ENCODE results near the gene GTF2B. TPM values are rescaled to one million over a fixed set of nuclear protein-coding genes. Genes with fewer than 3 reads are reported as not detected.

The GTF2B gene
- total and polyA plus RNA-seq, 9 of the 15 experiments (the other 6 are each of a cell fraction or from before 2014, with no cell fraction given), result 34.5 to 113 (median 66.0) TPM

DNA sequence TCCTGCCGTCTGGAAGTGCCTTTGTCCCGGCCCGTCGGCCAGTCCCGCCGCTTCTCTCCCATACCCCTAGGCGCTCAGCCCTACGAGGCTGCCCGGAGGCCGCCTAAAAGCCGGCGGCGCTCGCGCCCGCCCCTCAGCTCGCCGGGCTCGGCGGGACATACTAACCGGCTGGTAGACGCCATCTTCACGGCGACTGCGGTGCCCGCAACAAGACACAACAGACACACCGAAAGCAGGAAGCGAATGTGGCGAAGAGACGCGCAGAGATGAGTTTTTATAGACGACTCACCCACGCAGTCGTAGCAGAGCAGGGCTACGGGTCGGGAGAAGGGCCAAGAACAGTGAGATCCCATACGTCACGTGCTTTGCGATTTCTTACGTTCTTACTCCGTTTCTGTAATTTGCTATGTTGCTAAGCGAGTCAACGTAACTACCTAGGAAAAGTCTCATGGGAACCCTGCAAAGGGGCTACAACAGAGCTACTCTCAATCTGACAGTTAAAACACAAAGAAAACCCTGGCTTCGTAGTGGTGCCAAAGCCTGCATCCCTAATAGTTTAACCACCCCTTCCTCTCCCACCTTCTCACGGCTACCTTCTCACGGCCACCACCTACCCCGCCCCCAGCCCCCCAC is at the start of gene GTF2B (continued):
- TF ChIP-seq ZZZ3 (IDR thresholded peaks at IDR 0.05) (no peak), FOXK2 (conservative IDR thresholded peaks at IDR 0.05 in 1 of 2, IDR thresholded peaks at IDR 0.05 in 1 of 2; ENCODE audit: low read depth in 2 of 2) (peak; percentile 95 to 98), DIDO1 (tag; IDR thresholded peaks at IDR 0.05; ENCODE audit: low read depth) (peak; percentile 87), ATF7 (IDR thresholded peaks at IDR 0.05) (peak; percentile 97), POLR3A (IDR thresholded peaks at IDR 0.05; ENCODE audit: borderline replicate concordance, extremely low read depth, insufficient read depth, insufficient read length) (no peak), SIN3B (IDR thresholded peaks at IDR 0.05; ENCODE audit: low read depth) (peak; percentile 69), RCOR1 (IDR thresholded peaks at IDR 0.05; ENCODE audit: borderline replicate concordance in 1 of 2, low read depth in 2 of 2, low read length in 2 of 2) (0 out of 4 replicates have a peak, but pooled peaks of 1 of the 2 experiments have one; percentile 16), KHSRP (IDR thresholded peaks at IDR 0.05) (0 out of 2 replicates have a peak, but pooled peaks have one; percentile 41), NELFE (IDR thresholded peaks at IDR 0.05; ENCODE audit: insufficient read depth, insufficient read length) (peak; percentile 68), ZNF354B (CRISPR knock-in tag; IDR thresholded peaks at IDR 0.05) (no peak), IRF2 (CRISPR knock-in tag; IDR thresholded peaks at IDR 0.05) (no peak), KDM5B (IDR thresholded peaks at IDR 0.05; ENCODE audit: insufficient replicate concordance, low read depth, low read length) (peak; percentile 100), PML (IDR thresholded peaks at IDR 0.05; ENCODE audit: low read length) (peak; percentile 93), SMAD1 (IDR thresholded peaks at IDR 0.05; ENCODE audit: low read depth, low read length, partially characterized antibody) (peak; percentile 81), MTA1 (IDR thresholded peaks at IDR 0.05; ENCODE audit: borderline replicate concordance) (peak; percentile 94), PPARD (CRISPR knock-in tag; IDR thresholded peaks at IDR 0.05) (no peak), ETV5 (CRISPR knock-in tag; IDR thresholded peaks at IDR 0.05; ENCODE audit: low read depth) (peak; percentile 75), ZNF41 (CRISPR knock-in tag; conservative IDR thresholded peaks at IDR 0.05) (no peak)
- TF ChIP-seq, protein P1, sequence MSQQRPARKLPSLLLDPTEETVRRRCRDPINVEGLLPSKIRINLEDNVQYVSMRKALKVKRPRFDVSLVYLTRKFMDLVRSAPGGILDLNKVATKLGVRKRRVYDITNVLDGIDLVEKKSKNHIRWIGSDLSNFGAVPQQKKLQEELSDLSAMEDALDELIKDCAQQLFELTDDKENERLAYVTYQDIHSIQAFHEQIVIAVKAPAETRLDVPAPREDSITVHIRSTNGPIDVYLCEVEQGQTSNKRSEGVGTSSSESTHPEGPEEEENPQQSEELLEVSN (IDR thresholded peaks at IDR 0.05; ENCODE audit: borderline replicate concordance in 1 of 2, extremely low read depth in 1 of 2, insufficient read depth in 1 of 2, insufficient read length in 1 of 2, low read depth in 1 of 2, low read length in 1 of 2, poor library complexity in 1 of 2, severe bottlenecking in 1 of 2), result peak; percentile 28 to 66
- TF ChIP-seq, protein P2, sequence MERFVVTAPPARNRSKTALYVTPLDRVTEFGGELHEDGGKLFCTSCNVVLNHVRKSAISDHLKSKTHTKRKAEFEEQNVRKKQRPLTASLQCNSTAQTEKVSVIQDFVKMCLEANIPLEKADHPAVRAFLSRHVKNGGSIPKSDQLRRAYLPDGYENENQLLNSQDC (CRISPR knock-in tag; IDR thresholded peaks at IDR 0.05), result peak; percentile 84; the same call in 1 of the 2 replicates
- TF ChIP-seq, protein P3, sequence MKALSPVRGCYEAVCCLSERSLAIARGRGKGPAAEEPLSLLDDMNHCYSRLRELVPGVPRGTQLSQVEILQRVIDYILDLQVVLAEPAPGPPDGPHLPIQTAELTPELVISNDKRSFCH (CRISPR knock-in tag; IDR thresholded peaks at IDR 0.05), result no peak
- TF ChIP-seq, protein P3 (tag; IDR thresholded peaks at IDR 0.05), result peak; percentile 62; the same call in 1 of the 2 replicates
- TF ChIP-seq, protein P4, sequence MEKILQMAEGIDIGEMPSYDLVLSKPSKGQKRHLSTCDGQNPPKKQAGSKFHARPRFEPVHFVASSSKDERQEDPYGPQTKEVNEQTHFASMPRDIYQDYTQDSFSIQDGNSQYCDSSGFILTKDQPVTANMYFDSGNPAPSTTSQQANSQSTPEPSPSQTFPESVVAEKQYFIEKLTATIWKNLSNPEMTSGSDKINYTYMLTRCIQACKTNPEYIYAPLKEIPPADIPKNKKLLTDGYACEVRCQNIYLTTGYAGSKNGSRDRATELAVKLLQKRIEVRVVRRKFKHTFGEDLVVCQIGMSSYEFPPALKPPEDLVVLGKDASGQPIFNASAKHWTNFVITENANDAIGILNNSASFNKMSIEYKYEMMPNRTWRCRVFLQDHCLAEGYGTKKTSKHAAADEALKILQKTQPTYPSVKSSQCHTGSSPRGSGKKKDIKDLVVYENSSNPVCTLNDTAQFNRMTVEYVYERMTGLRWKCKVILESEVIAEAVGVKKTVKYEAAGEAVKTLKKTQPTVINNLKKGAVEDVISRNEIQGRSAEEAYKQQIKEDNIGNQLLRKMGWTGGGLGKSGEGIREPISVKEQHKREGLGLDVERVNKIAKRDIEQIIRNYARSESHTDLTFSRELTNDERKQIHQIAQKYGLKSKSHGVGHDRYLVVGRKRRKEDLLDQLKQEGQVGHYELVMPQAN (IDR thresholded peaks at IDR 0.05; ENCODE audit: borderline replicate concordance), result peak; percentile 73; the same call in 1 of the 2 replicates
- TF ChIP-seq, protein P5, sequence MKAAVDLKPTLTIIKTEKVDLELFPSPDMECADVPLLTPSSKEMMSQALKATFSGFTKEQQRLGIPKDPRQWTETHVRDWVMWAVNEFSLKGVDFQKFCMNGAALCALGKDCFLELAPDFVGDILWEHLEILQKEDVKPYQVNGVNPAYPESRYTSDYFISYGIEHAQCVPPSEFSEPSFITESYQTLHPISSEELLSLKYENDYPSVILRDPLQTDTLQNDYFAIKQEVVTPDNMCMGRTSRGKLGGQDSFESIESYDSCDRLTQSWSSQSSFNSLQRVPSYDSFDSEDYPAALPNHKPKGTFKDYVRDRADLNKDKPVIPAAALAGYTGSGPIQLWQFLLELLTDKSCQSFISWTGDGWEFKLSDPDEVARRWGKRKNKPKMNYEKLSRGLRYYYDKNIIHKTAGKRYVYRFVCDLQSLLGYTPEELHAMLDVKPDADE (conservative IDR thresholded peaks at IDR 0.05; ENCODE audit: control insufficient read depth, low read depth, low read length), result peak; percentile 86

Data from K562 (cell line).